ENCODE results near the gene NT5DC2. TPM values are rescaled to one million over a fixed set of nuclear protein-coding genes. Genes with fewer than 3 reads are reported as not detected.

NT5DC2 gene
- total RNA-seq, 2 donors from 2014 or later, result 70.8 to 117 TPM

GRCh38 chr3:52536112-52536368 lies 2.4 kb upstream of the NT5DC2 start:
- H3K27me3 ChIP-seq (replicated peaks; ENCODE audit: insufficient read depth), result no peaks in the 10 kb centered on the region
- H3K36me3 ChIP-seq, result no peaks in the 10 kb centered on the region
- H3K9me3 ChIP-seq, result no peaks in the 10 kb centered on the region
- H3K4me1 ChIP-seq (replicated peaks), result peaks cover 23% of the 10 kb centered on the region
- intact Hi-C loops (cut with DNase I), result loop anchor here (10.0 kb wide), 1 partner anchor 149 kb away; the partner anchor contains the start of genes GNL3 and PBRM1
- no peak for DNase-seq (ENCODE audit: low spot score)
- H3K27ac ChIP-seq, result peak overlapping the region in 1 of 2 donors; percentile 80
- TF ChIP-seq POLR2AphosphoS5 (IDR thresholded peaks at IDR 0.05), result no peak
- no peak for TF ChIP-seq CTCF (IDR thresholded peaks at IDR 0.05)
- H3K4me3 ChIP-seq, result no peak overlapping the region
- 13% methylated on average over 9 of the region's 9 CpGs for WGBS

GRCh38 chr3:52535411-52536111 lies 1.9 kb upstream of the NT5DC2 start:
- H3K4me1 ChIP-seq (replicated peaks), result peaks cover 23% of the 10 kb centered on the region
- H3K27me3 ChIP-seq (replicated peaks; ENCODE audit: insufficient read depth), result no peaks in the 10 kb centered on the region
- no peak for TF ChIP-seq POLR2AphosphoS5 (IDR thresholded peaks at IDR 0.05)
- TF ChIP-seq CTCF (IDR thresholded peaks at IDR 0.05), result no peak
- TF ChIP-seq POLR2A (IDR thresholded peaks at IDR 0.05), result no peak
- H3K4me3 ChIP-seq, result no peak overlapping the region
- intact Hi-C loops (cut with DNase I), result loop anchor here (2.0 to 10.0 kb wide), 2 partner anchors 67 to 149 kb away; partner anchors contain the start of genes GNL3 and PBRM1
- 84% methylated on average over 19 of the region's 19 CpGs for WGBS
- no peak for DNase-seq (ENCODE audit: low spot score)
- H3K36me3 ChIP-seq, result no peaks in the 10 kb centered on the region
- H3K9me3 ChIP-seq, result no peaks in the 10 kb centered on the region
- H3K27ac ChIP-seq, result peak overlapping the region in 1 of 2 donors; percentile 80

- 23% methylated on average over 40 of the region's 57 CpGs for WGBS
- H3K36me3 ChIP-seq, result no peaks in the 10 kb centered on the region
- H3K4me3 ChIP-seq, result peak overlapping the region; percentile 46 to 51
- no peak for TF ChIP-seq POLR2AphosphoS5 (IDR thresholded peaks at IDR 0.05)
- TF ChIP-seq CTCF (IDR thresholded peaks at IDR 0.05), result no peak
- no peak for TF ChIP-seq POLR2A (IDR thresholded peaks at IDR 0.05)
- peak overlapping the region; percentile 80 to 84 for H3K27ac ChIP-seq
- intact Hi-C loops (cut with DNase I), result loop anchor here (2.0 to 10.0 kb wide), 3 partner anchors 52 to 150 kb away; partner anchors contain the start of genes GNL3 and PBRM1
- peaks cover 20% of the 10 kb centered on the region for H3K4me1 ChIP-seq (replicated peaks)
- H3K9me3 ChIP-seq, result no peaks in the 10 kb centered on the region
- no peaks in the 10 kb centered on the region for H3K27me3 ChIP-seq (replicated peaks; ENCODE audit: insufficient read depth)
- no peak for DNase-seq (ENCODE audit: low spot score)
These were observed 875 bp upstream of the NT5DC2 start for GRCh38 chr3:52534281-52535183.

GRCh38 chr3:52532838-52533622 lies 627 bp downstream of the NT5DC2 start:
- DNase-seq (ENCODE audit: low spot score), result no peak
- Histone ChIP-seq H3K9me3 (no peaks in the 10 kb centered on the region), H3K36me3 (no peaks in the 10 kb centered on the region), H3K4me1 (replicated peaks) (peaks cover 9% of the 10 kb centered on the region), H3K27me3 (replicated peaks; ENCODE audit: insufficient read depth) (no peaks in the 10 kb centered on the region), H3K4me3 (peak overlapping the region; percentile 54 to 56), H3K27ac (peak overlapping the region; percentile 74 to 77)
- TF ChIP-seq POLR2AphosphoS5 (IDR thresholded peaks at IDR 0.05), result no peak
- TF ChIP-seq POLR2A (IDR thresholded peaks at IDR 0.05), result no peak
- no peak for TF ChIP-seq CTCF (IDR thresholded peaks at IDR 0.05)
- intact Hi-C loops (cut with DNase I), result loop anchor here (5.0 to 10.0 kb wide), 2 partner anchors 51 to 152 kb away; partner anchors contain the start of genes GNL3 and PBRM1
- 3% methylated on average over 41 of the region's 78 CpGs for WGBS
